ENCODE data around the gene ZNF385B. TPM values are rescaled to one million over a fixed set of nuclear protein-coding genes. Genes with fewer than 3 reads are reported as not detected.

Gene ZNF385B
- total and polyA plus RNA-seq, 9 of the 15 experiments (the other 6 are each of a cell fraction or from before 2014, with no cell fraction given) = 0.50 TPM; not detected in 8

GRCh38 chr2:179703702-179704101 is 157.7 kb downstream of the ZNF385B start (continued):
- TF ChIP-seq CHD7 (IDR thresholded peaks at IDR 0.05; ENCODE audit: low read depth, low read length) = no peak
- no peak for TF ChIP-seq NRF1 (conservative IDR thresholded peaks at IDR 0.05 in 1 of 2, IDR thresholded peaks at IDR 0.05 in 1 of 2)
- TF ChIP-seq PKNOX1 (IDR thresholded peaks at IDR 0.05) = no peak
- no peak for TF ChIP-seq ZNF668 (CRISPR knock-in tag; IDR thresholded peaks at IDR 0.05)
- TF ChIP-seq CBX2 (IDR thresholded peaks at IDR 0.05; ENCODE audit: insufficient read depth, low read length, poor library complexity, severe bottlenecking) = no peak
- no peak for TF ChIP-seq GATA2 (CRISPR knock-in tag; IDR thresholded peaks at IDR 0.05)
- TF ChIP-seq, protein P1, sequence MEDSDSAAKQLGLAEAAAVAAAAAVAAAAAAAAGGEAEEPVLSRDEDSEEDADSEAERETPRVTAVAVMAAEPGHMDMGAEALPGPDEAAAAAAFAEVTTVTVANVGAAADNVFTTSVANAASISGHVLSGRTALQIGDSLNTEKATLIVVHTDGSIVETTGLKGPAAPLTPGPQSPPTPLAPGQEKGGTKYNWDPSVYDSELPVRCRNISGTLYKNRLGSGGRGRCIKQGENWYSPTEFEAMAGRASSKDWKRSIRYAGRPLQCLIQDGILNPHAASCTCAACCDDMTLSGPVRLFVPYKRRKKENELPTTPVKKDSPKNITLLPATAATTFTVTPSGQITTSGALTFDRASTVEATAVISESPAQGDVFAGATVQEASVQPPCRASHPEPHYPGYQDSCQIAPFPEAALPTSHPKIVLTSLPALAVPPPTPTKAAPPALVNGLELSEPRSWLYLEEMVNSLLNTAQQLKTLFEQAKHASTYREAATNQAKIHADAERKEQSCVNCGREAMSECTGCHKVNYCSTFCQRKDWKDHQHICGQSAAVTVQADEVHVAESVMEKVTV (CRISPR knock-in tag; IDR thresholded peaks at IDR 0.05) = no peak
- TF ChIP-seq ZSCAN32 (CRISPR knock-in tag; IDR thresholded peaks at IDR 0.05) = no peak
- no peak for TF ChIP-seq HEY1 (CRISPR knock-in tag; IDR thresholded peaks at IDR 0.05; ENCODE audit: borderline replicate concordance)
